Activated naive CD8-positive, alpha-beta T cell treated with anti-CD3 and anti-CD28 coated beads, Interleukin-2, amount 10 ng/mL, durations not matched to agents 7 days and 5 days (primary cell): ENCODE results near the gene SLC39A3. TPM values are rescaled to one million over a fixed set of nuclear protein-coding genes. Genes with fewer than 3 reads are reported as not detected.

Experiments used
- ATAC-seq: fragments of 150-1000 bp; cut with Tn5 transposase; one replicate; pipeline ENCODE4 v1.10.0; 2021; ENCODE audit warnings: low read depth, moderate library complexity
- POLR2A ChIA-PET: fragments of 350-600 bp; sonication (Branson Sonifier 250); formaldehyde crosslinking; loops from one replicate; lab custom pipeline; 2021; ENCODE audit warnings: antibody characterized with exemption; lab: Charles Lee
- DNase-seq: peaks from one replicate; pipeline ENCODE4 v3.0.0; 2021
- H3K27ac Mint-ChIP-seq: one replicate; pipeline ENCODE4 v1.8.0; 2022; ENCODE audit warnings: mild to moderate bottlenecking, mixed read lengths
- H3K27me3 Mint-ChIP-seq: one replicate; pipeline ENCODE4 v1.8.0; 2022; ENCODE audit warnings: mild to moderate bottlenecking, moderate library complexity, mixed read lengths
- H3K36me3 Mint-ChIP-seq: one replicate; pipeline ENCODE4 v1.8.0; 2021; ENCODE audit warnings: mild to moderate bottlenecking, mixed read lengths
- H3K4me1 Mint-ChIP-seq: one replicate; pipeline ENCODE4 v1.8.0; 2021; ENCODE audit warnings: mixed read lengths
- H3K4me3 Mint-ChIP-seq: one replicate; pipeline ENCODE4 v1.8.0; 2022; ENCODE audit warnings: mild to moderate bottlenecking, moderate library complexity, mixed read lengths
- H3K9me3 Mint-ChIP-seq: one replicate; pipeline ENCODE4 v1.8.0; 2021; ENCODE audit warnings: mixed read lengths
- total RNA-seq, 2 experiments: library from RNA; stranded (reverse); gene quantifications; one replicate each; pipeline ENCODE4 v1.2.3, GENCODE V29; 2021

The SLC39A3 gene
- total RNA-seq, 2 experiments from 2014 or later = 22.4 to 24.2 TPM

DNA sequence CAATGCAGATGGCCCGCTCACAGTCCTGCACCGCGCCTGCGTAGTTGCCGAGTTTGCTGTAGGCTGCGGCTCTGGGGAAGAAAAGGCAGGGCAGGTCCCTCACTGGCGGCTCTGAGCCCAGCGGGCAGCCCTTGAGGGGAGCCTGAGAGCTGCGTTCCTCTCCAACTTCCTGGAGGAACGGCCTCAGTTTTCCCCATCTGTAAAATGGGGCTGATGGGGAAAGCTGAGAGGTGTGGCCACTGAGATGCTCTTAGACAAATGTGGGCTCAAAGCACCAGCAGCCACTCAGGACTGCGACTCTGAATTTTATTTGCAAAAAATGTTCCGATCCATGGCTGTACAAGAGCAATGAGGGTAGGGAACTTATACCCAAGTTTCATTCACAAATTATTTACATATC lies 23.9 kb upstream of the SLC39A3 start:
- POLR2A ChIA-PET = no interaction called here
- Mint-ChIP-seq H3K27ac (no peak overlapping the region), H3K4me1 (peaks cover 2% of the 10 kb centered on the region), H3K27me3 (no peaks in the 10 kb centered on the region), H3K36me3 (peaks cover 12% of the 10 kb centered on the region), H3K9me3 (no peaks in the 10 kb centered on the region), H3K4me3 (no peak overlapping the region)
- DNase-seq = no peak
- no peak for ATAC-seq

GRCh38 chr19:2762783-2763496 lies 23.1 kb upstream of the SLC39A3 start:
- DNase-seq = no peak
- Mint-ChIP-seq H3K4me3 (no peak overlapping the region), H3K9me3 (no peaks in the 10 kb centered on the region), H3K27ac (no peak overlapping the region), H3K4me1 (peaks cover 2% of the 10 kb centered on the region), H3K27me3 (no peaks in the 10 kb centered on the region), H3K36me3 (peaks cover 14% of the 10 kb centered on the region)
- no peak for ATAC-seq
- POLR2A ChIA-PET = no interaction called here

DNA sequence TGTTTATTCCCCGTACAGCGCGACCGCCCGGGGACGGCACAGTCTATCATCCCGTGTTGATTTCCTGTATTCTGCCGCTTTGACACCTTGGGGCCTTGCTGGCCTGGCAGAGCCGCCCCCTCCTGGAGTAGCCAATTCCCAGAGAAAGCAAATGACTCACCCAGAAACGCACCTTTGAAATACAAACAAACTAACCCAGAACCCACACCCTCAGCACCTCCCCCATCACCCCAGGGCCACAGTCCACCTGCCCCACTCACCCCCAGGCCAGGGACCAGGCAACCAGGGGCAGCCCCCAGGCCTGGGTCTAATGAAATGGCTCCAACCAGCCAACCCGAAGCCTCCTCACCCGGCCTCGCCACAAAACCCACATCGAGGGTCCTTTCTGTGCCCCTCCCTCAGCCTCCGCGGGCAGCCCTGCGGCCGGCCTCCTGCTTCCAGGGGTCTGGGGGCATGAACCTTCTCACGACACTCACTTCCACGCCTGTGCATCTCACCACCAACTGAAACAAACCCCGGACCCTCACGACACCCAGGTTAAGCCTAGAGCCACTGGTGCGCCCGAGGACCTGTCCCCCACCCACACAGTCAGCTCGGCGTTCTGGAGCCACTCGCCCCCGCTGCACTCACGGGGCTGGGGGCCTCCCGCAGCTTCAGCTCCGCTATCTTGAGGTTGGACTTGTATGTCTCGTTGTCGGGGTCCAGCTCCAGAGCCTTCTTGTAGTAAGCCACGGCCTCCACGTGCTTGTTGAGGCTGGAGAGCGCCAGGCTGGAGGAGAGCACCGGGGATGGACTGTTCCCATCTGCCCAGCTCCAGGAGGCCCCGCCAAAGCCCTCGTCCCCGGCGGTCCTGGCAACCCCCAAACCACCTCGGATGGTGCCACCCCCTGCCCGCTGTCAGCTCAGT lies 22.3 kb upstream of the SLC39A3 start:
- Mint-ChIP-seq H3K4me3 (no peak overlapping the region), H3K36me3 (peaks cover 14% of the 10 kb centered on the region), H3K9me3 (no peaks in the 10 kb centered on the region), H3K4me1 (peaks cover 2% of the 10 kb centered on the region), H3K27ac (no peak overlapping the region), H3K27me3 (no peaks in the 10 kb centered on the region)
- DNase-seq = no peak
- POLR2A ChIA-PET = no interaction called here
- ATAC-seq = no peak

DNA sequence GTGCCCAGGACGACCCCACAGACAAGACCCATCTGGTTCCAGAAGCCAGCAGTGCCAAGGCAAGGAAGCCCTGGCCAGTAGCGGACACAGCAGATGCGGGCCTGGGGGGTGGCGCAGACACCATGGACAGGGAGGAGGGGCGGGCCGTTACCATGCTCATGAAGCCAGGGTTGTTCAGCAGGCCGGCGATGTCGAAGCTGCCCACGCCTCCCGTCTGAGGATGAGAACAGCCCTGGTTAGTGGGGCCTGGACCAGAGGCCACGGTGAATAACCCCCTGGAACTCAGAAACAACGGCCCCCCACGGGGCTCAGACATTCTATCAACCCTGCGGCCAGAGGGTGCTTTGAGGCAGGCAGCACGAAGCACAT lies 21.5 kb upstream of the SLC39A3 start:
- no peak overlapping the region for H3K4me3 Mint-ChIP-seq
- ATAC-seq (no peak), DNase-seq (no peak)
- H3K27me3 Mint-ChIP-seq = no peaks in the 10 kb centered on the region
- POLR2A ChIA-PET = no interaction called here
- peaks cover 14% of the 10 kb centered on the region for H3K36me3 Mint-ChIP-seq
- no peaks in the 10 kb centered on the region for H3K9me3 Mint-ChIP-seq
- H3K27ac Mint-ChIP-seq = no peak overlapping the region
- H3K4me1 Mint-ChIP-seq = peaks cover 2% of the 10 kb centered on the region

DNA sequence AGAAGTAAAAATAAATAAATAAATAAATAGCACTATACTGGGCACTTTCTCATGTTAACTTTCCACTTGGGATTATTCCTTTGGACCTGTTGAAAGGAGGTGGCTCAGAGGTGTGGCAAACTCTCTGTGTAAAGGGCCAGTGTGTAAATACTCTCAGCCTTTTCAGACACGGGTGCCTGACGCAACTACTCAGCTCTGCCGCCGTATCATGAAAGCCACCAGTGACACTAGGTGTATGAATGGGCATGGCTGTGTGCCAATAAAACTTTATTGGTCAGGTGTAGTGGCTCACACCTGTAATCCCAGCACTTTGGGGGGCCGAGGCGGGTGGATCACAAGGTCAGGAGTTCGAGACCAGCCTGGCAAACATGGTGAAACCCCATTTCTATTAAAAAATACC lies 20.1 kb upstream of the SLC39A3 start:
- H3K27ac Mint-ChIP-seq = no peak overlapping the region
- no peak for ATAC-seq
- POLR2A ChIA-PET = no interaction called here
- H3K36me3 Mint-ChIP-seq = peaks cover 12% of the 10 kb centered on the region
- H3K9me3 Mint-ChIP-seq = no peaks in the 10 kb centered on the region
- no peak for DNase-seq
- H3K4me1 Mint-ChIP-seq = peaks cover 2% of the 10 kb centered on the region
- H3K27me3 Mint-ChIP-seq = no peaks in the 10 kb centered on the region
- no peak overlapping the region for H3K4me3 Mint-ChIP-seq

GRCh38 chr19:2759362-2759761 lies 19.5 kb upstream of the SLC39A3 start:
- H3K27ac Mint-ChIP-seq = no peak overlapping the region
- no peak for ATAC-seq
- POLR2A ChIA-PET = no interaction called here
- peaks cover 12% of the 10 kb centered on the region for H3K36me3 Mint-ChIP-seq
- no peak for DNase-seq
- no peaks in the 10 kb centered on the region for H3K9me3 Mint-ChIP-seq
- H3K4me1 Mint-ChIP-seq = peaks cover 2% of the 10 kb centered on the region
- H3K4me3 Mint-ChIP-seq = no peak overlapping the region
- no peaks in the 10 kb centered on the region for H3K27me3 Mint-ChIP-seq

DNA sequence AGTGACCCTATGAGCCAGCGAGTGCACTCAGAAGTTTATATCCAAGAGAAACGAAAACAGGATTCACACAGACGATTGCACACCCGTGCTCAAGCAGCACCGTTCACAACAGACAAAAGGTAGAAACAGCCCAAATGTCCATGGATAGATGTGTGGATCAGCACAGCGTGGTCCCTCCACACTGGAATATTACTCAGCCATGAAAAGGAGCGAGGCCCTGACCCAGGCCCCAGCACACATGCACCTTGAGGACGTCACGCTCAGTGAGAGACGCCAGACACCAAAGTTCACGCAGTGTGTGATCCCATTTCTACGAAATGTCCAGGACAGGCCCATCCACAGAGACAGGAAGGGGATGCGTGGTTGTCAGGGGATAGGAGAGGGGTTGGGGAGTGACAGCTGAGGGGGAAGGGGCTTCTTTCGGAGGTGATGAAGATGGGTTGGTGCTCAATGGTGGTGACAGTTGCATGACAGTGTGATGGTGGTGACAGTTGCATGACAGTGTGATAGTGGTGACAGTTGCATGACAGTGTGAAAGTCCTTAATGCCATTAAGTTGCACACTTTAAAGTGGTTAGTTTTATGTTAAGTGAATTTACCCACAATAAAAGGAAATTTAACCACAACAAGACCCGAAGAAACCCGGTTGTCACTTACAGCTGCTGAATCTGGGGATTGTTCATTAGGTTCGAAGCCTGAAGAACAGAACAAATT lies 18.9 kb upstream of the SLC39A3 start:
- H3K27ac Mint-ChIP-seq = no peak overlapping the region
- H3K4me1 Mint-ChIP-seq = peaks cover 2% of the 10 kb centered on the region
- ATAC-seq (no peak), DNase-seq (no peak)
- H3K36me3 Mint-ChIP-seq = peaks cover 12% of the 10 kb centered on the region
- H3K9me3 Mint-ChIP-seq = no peaks in the 10 kb centered on the region
- POLR2A ChIA-PET = no interaction called here
- H3K27me3 Mint-ChIP-seq = no peaks in the 10 kb centered on the region
- no peak overlapping the region for H3K4me3 Mint-ChIP-seq

GRCh38 chr19:2756921-2757881 lies 17.4 kb upstream of the SLC39A3 start:
- DNase-seq (no peak), ATAC-seq (no peak)
- Mint-ChIP-seq H3K4me1 (peaks cover 2% of the 10 kb centered on the region), H3K9me3 (no peaks in the 10 kb centered on the region), H3K27me3 (no peaks in the 10 kb centered on the region), H3K4me3 (no peak overlapping the region), H3K27ac (no peak overlapping the region), H3K36me3 (peaks cover 9% of the 10 kb centered on the region)
- POLR2A ChIA-PET = no interaction called here

DNA sequence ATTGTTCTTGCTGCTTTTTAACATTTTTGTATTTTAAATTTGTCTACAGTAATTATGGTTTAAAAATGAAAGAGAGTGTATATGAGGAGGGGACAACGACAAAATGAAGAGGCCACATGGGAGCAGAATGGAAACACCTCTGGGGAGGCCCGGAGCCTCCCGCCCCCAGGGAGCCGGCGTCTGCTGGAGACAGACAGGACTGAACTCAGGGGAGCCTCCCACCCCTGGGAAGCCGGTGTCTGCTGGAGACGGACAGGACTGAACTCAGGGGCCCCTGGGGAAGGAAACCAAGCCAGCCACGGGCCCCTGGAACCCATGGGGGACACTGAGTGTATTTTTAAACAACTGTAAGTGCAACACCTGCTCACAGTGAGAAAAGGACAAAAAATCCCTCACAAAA lies 16.7 kb upstream of the SLC39A3 start:
- POLR2A ChIA-PET = no interaction called here

GRCh38 chr19:2755811-2756210 lies 16.0 kb upstream of the SLC39A3 start:
- POLR2A ChIA-PET = no interaction called here
- ATAC-seq (no peak), DNase-seq (no peak)
- peaks cover 2% of the 10 kb centered on the region for H3K4me1 Mint-ChIP-seq
- H3K27me3 Mint-ChIP-seq = no peaks in the 10 kb centered on the region
- no peaks in the 10 kb centered on the region for H3K9me3 Mint-ChIP-seq
- H3K36me3 Mint-ChIP-seq = peaks cover 8% of the 10 kb centered on the region
- H3K27ac Mint-ChIP-seq = no peak overlapping the region
- no peak overlapping the region for H3K4me3 Mint-ChIP-seq

More for the DNA sequence above, 16.7 kb upstream of the SLC39A3 start:
- Mint-ChIP-seq H3K4me1 (peaks cover 2% of the 10 kb centered on the region), H3K36me3 (peaks cover 8% of the 10 kb centered on the region), H3K4me3 (no peak overlapping the region), H3K27me3 (no peaks in the 10 kb centered on the region), H3K27ac (no peak overlapping the region), H3K9me3 (no peaks in the 10 kb centered on the region)
- no peak for ATAC-seq
- DNase-seq = no peak

DNA sequence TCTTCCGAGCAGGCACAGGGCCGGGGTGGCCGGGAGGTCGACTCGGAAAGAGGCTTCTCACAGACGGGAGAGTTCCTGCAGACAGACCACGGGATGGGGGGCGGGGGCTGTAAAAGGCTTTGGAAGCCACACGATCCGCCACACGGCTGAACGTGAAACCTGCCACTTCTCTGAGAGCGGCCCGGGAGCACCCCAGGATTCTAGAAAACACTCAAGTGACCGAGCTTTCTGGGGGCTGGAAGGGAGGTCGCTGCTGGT lies 15.6 kb upstream of the SLC39A3 start:
- ATAC-seq (no peak), DNase-seq (no peak)
- no peaks in the 10 kb centered on the region for H3K27me3 Mint-ChIP-seq
- H3K4me1 Mint-ChIP-seq = peaks cover 2% of the 10 kb centered on the region
- no peaks in the 10 kb centered on the region for H3K9me3 Mint-ChIP-seq
- POLR2A ChIA-PET = no interaction called here
- H3K4me3 Mint-ChIP-seq = no peak overlapping the region
- no peak overlapping the region for H3K27ac Mint-ChIP-seq
- H3K36me3 Mint-ChIP-seq = peaks cover 8% of the 10 kb centered on the region

GRCh38 chr19:2754659-2755447 lies 15.0 kb upstream of the SLC39A3 start:
- Mint-ChIP-seq H3K27me3 (no peaks in the 10 kb centered on the region), H3K9me3 (no peaks in the 10 kb centered on the region), H3K27ac (no peak overlapping the region), H3K4me3 (no peak overlapping the region), H3K36me3 (peaks cover 7% of the 10 kb centered on the region), H3K4me1 (peaks cover 2% of the 10 kb centered on the region)
- ATAC-seq = no peak
- POLR2A ChIA-PET = no interaction called here
- no peak for DNase-seq
